ENCODE data around the gene KIAA1549.
A peak's percentile ranks its signal among the peaks of the same experiment; 100 is the strongest.

KIAA1549 gene

GRCh38 chr7:138903186-138903820, 77.9 kb downstream of the KIAA1549 start:
- H3K4me3 ChIP-seq (ENCODE audit: low read length), result no peak overlapping the region
- no peak for DNase-seq (ENCODE audit: low read depth)
- TF ChIP-seq, protein P1, sequence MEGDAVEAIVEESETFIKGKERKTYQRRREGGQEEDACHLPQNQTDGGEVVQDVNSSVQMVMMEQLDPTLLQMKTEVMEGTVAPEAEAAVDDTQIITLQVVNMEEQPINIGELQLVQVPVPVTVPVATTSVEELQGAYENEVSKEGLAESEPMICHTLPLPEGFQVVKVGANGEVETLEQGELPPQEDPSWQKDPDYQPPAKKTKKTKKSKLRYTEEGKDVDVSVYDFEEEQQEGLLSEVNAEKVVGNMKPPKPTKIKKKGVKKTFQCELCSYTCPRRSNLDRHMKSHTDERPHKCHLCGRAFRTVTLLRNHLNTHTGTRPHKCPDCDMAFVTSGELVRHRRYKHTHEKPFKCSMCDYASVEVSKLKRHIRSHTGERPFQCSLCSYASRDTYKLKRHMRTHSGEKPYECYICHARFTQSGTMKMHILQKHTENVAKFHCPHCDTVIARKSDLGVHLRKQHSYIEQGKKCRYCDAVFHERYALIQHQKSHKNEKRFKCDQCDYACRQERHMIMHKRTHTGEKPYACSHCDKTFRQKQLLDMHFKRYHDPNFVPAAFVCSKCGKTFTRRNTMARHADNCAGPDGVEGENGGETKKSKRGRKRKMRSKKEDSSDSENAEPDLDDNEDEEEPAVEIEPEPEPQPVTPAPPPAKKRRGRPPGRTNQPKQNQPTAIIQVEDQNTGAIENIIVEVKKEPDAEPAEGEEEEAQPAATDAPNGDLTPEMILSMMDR (IDR thresholded peaks at IDR 0.05; ENCODE audit: insufficient read depth, low read depth, low read length, missing control alignments), result no peak

GRCh38 chr7:138902161-138902560, 79.0 kb downstream of the KIAA1549 start:
- DNase-seq (ENCODE audit: low read depth), result no peak
- H3K4me3 ChIP-seq (ENCODE audit: low read length), result no peak overlapping the region
- TF ChIP-seq, protein P1 (IDR thresholded peaks at IDR 0.05; ENCODE audit: insufficient read depth, low read depth, low read length, missing control alignments), result no peak

GRCh38 chr7:138900035-138900828, 81.0 kb downstream of the KIAA1549 start:
- TF ChIP-seq, protein P1 (IDR thresholded peaks at IDR 0.05; ENCODE audit: insufficient read depth, low read depth, low read length, missing control alignments), result no peak
- no peak for DNase-seq (ENCODE audit: low read depth)
- no peak overlapping the region for H3K4me3 ChIP-seq (ENCODE audit: low read length)

DNA sequence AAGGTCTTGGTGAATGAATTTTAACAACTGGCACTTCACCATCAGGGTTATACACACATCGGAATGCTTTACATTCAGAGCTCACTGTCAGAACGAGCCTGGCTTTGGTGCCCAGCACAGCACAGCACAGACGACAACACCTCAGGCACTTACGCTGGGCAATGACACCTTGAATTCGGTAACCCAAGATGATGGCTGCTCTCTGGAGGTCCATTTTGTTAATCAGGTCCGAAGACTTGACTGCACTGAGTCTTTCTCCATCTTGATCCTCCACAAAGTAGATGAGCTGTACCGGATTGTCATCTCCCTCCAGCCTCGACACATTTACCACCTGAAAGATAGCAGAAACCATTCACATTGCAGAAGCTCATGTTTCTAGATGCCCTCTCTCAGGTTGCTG, 82.4 kb downstream of the KIAA1549 start:
- TF ChIP-seq, protein P1 (IDR thresholded peaks at IDR 0.05; ENCODE audit: insufficient read depth, low read depth, low read length, missing control alignments), result no peak
- H3K4me3 ChIP-seq (ENCODE audit: low read length), result no peak overlapping the region
- DNase-seq (ENCODE audit: low read depth), result no peak

GRCh38 chr7:138898255-138898654, 82.9 kb downstream of the KIAA1549 start:
- no peak overlapping the region for H3K4me3 ChIP-seq (ENCODE audit: low read length)
- DNase-seq (ENCODE audit: low read depth), result no peak
- TF ChIP-seq, protein P1 (IDR thresholded peaks at IDR 0.05; ENCODE audit: insufficient read depth, low read depth, low read length, missing control alignments), result no peak

DNA sequence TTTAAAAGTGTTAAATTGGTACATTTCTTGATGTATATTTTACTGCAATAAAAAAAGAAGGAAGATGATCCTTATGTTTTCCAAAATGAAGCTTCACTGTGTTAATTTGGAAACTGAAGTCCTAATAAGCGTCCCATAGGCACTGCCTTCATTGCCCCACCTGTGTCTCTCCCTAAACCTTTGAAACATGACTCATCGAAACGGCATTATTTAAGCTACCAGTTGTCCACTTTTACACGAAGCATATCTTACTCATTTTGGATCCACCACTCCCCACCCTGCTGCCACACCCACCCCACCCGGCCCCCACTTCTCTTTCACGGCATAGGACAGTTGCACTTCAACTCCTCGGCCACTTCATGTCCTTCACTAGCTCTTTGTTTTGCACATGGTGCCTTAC, 85.5 kb downstream of the KIAA1549 start:
- H3K4me3 ChIP-seq (ENCODE audit: low read length), result no peak overlapping the region
- peak; percentile 10 for DNase-seq (ENCODE audit: low read depth)

More for the DNA sequence above, 85.5 kb downstream of the KIAA1549 start:
- TF ChIP-seq, protein P1 (IDR thresholded peaks at IDR 0.05; ENCODE audit: insufficient read depth, low read depth, low read length, missing control alignments), result no peak
